Uterus (tissue), 4 donors: ENCODE results near the gene SFTPB. TPM values are rescaled to one million over a fixed set of nuclear protein-coding genes. Genes with fewer than 3 reads are reported as not detected.
"Not testable (repeated sequence)": the region's sequence is repeated elsewhere in the genome, so short reads cannot be mapped to it uniquely, and the experiment has no call there.

Experiments used
- DNase-seq, 2 donors: peaks; one replicate each; pipeline ENCODE4 v3.0.0-alpha.2; 2019 to 2020
- H3K27ac ChIP-seq, 2 donors: fragments of 200-600 bp; sonication (generic); 1 replicate in 1 of 2; 2 replicates in 1 of 2; pipeline ENCODE4 v1.5.1; 2016 to 2018
- H3K27me3 ChIP-seq, 2 donors: fragments of 200-600 bp; sonication (generic); one replicate each; pipeline ENCODE4 v1.5.1; 2018 to 2019; ENCODE audit warnings: control low read depth in 1 of 2
- H3K36me3 ChIP-seq, 2 donors: fragments of 200-600 bp; sonication (generic); one replicate each; pipeline ENCODE4 v1.5.1; 2019; ENCODE audit warnings: control low read depth in 1 of 2
- H3K4me1 ChIP-seq, 2 donors: fragments of 200-600 bp; sonication (generic); one replicate each; pipeline ENCODE4 v1.5.1; 2018 to 2019; ENCODE audit warnings: control low read depth in 1 of 2
- H3K4me3 ChIP-seq, 2 donors: fragments of 200-600 bp; sonication (generic); 1 replicate in 1 of 2; 2 replicates in 1 of 2; pipeline ENCODE4 v1.5.1; 2018 to 2019; ENCODE audit warnings: mild to moderate bottlenecking in 1 of 2
- H3K9me3 ChIP-seq, 2 donors: fragments of 200-600 bp; sonication (generic); one replicate each; pipeline ENCODE4 v1.5.1; 2019; ENCODE audit warnings: control low read depth in 1 of 2
- CTCF ChIP-seq, 4 experiments: fragments of 200-600 bp in 2 of 4; fragments of 450-650 bp in 2 of 4; sonication (generic) in 2 of 4; IDR thresholded peaks; one replicate each; pipeline ENCODE4 v1.5.1; 2016 to 2019; ENCODE audit warnings: antibody characterized with exemption in 4 of 4, mild to moderate bottlenecking in 2 of 4, moderate library complexity in 1 of 4
- POLR2A ChIP-seq, 2 donors: fragments of 450-650 bp; IDR thresholded peaks; one replicate each; pipeline ENCODE4 v1.6.1; 2016; ENCODE audit warnings: antibody characterized with exemption in 2 of 2, mild to moderate bottlenecking in 1 of 2, moderate library complexity in 1 of 2
- intact Hi-C: fragments of 100-400 bp; cut with DNase I; formaldehyde crosslinking; loops from one replicate; pipeline ENCODE4 v1.15.1; 2023; ENCODE audit warnings: low total_unique reads
- total RNA-seq, 4 donors: library from RNA; depleted of rRNA in 3 of 4; stranded (reverse); fragments of >200 nt in 3 of 4; gene quantifications; one replicate each; pipeline versions ENCODE4 v1.1.0 to v1.2.4, GENCODE V29; 2014 to 2023
- donor health status: DM: yes; HTN: yes; CAD: no.

SFTPB gene
- total RNA-seq, 4 donors from 2014 or later, result 1.4 TPM; not detected in 3

- intact Hi-C loops, result no loop called here
- TF ChIP-seq CTCF (IDR thresholded peaks at IDR 0.05) (no peak), POLR2A (IDR thresholded peaks at IDR 0.05) (no peak)
- no peaks in the 10 kb centered on the region for H3K27me3 ChIP-seq
- H3K4me1 ChIP-seq, result no peaks in the 10 kb centered on the region
- no peaks in the 10 kb centered on the region for H3K9me3 ChIP-seq
- no peak overlapping the region for H3K4me3 ChIP-seq
- H3K27ac ChIP-seq, result peak overlapping the region in 1 of 2 donors; percentile 37
- H3K36me3 ChIP-seq, result no peaks in the 10 kb centered on the region
- no peak for DNase-seq
Observed at GRCh38 chr2:85660725-85661124, 7.3 kb downstream of the SFTPB start.

- DNase-seq, H3K9me3 ChIP-seq, intact Hi-C loops, H3K27ac ChIP-seq, H3K27me3 ChIP-seq, H3K4me3 ChIP-seq, H3K4me1 ChIP-seq, H3K36me3 ChIP-seq: not testable (repeated sequence)
Observed at GRCh38 chr2:85660301-85660700, 7.7 kb downstream of the SFTPB start.

GRCh38 chr2:85659324-85659981 lies 8.5 kb downstream of the SFTPB start:
- intact Hi-C loops, result no loop called here
- Histone ChIP-seq H3K4me1 (no peaks in the 10 kb centered on the region), H3K4me3 (no peak overlapping the region), H3K36me3 (no peaks in the 10 kb centered on the region), H3K27me3 (no peaks in the 10 kb centered on the region), H3K27ac (no peak overlapping the region), H3K9me3 (no peaks in the 10 kb centered on the region)
- DNase-seq, result no peak
- no peak for TF ChIP-seq CTCF (IDR thresholded peaks at IDR 0.05)
- no peak for TF ChIP-seq POLR2A (IDR thresholded peaks at IDR 0.05)

GRCh38 chr2:85657399-85657798 lies 10.6 kb downstream of the SFTPB start:
- DNase-seq, H3K4me1 ChIP-seq, H3K27me3 ChIP-seq, H3K9me3 ChIP-seq, H3K4me3 ChIP-seq, H3K27ac ChIP-seq, intact Hi-C loops, H3K36me3 ChIP-seq: not testable (repeated sequence)

GRCh38 chr2:85656468-85656867 lies 11.5 kb downstream of the SFTPB start:
- intact Hi-C loops, result no loop called here
- no peaks in the 10 kb centered on the region for H3K36me3 ChIP-seq
- TF ChIP-seq CTCF (IDR thresholded peaks at IDR 0.05) (no peak), POLR2A (IDR thresholded peaks at IDR 0.05) (no peak)

GRCh38 chr2:85655961-85656417 lies 12.0 kb downstream of the SFTPB start:
- H3K9me3 ChIP-seq, result no peaks in the 10 kb centered on the region
- intact Hi-C loops, result no loop called here
- no peaks in the 10 kb centered on the region for H3K4me1 ChIP-seq
- H3K27ac ChIP-seq, result no peak overlapping the region
- H3K4me3 ChIP-seq, result no peak overlapping the region
- no peak for DNase-seq
- TF ChIP-seq POLR2A (IDR thresholded peaks at IDR 0.05), result no peak
- H3K36me3 ChIP-seq, result no peaks in the 10 kb centered on the region
- no peaks in the 10 kb centered on the region for H3K27me3 ChIP-seq

More at GRCh38 chr2:85656468-85656867, 11.5 kb downstream of the SFTPB start:
- no peaks in the 10 kb centered on the region for H3K27me3 ChIP-seq
- no peaks in the 10 kb centered on the region for H3K4me1 ChIP-seq
- H3K9me3 ChIP-seq, result no peaks in the 10 kb centered on the region
- no peak overlapping the region for H3K27ac ChIP-seq
- H3K4me3 ChIP-seq, result no peak overlapping the region
- no peak for DNase-seq

- intact Hi-C loops, result no loop called here
- Histone ChIP-seq H3K27ac (no peak overlapping the region), H3K9me3 (no peaks in the 10 kb centered on the region), H3K27me3 (no peaks in the 10 kb centered on the region), H3K4me3 (no peak overlapping the region), H3K36me3 (no peaks in the 10 kb centered on the region), H3K4me1 (no peaks in the 10 kb centered on the region)
- no peak for TF ChIP-seq CTCF (IDR thresholded peaks at IDR 0.05)
- TF ChIP-seq POLR2A (IDR thresholded peaks at IDR 0.05), result no peak
- no peak for DNase-seq
Observed at GRCh38 chr2:85653996-85654395, 14.0 kb downstream of the SFTPB start.
